Putamen (tissue), 1 donor: ENCODE data around the gene ZBTB44.
"Not testable (repeated sequence)": the region's sequence is repeated elsewhere in the genome, so short reads cannot be mapped to it uniquely, and the experiment has no call there.

ENCODE experiments used
- DNase-seq: peaks from one replicate; pipeline ENCODE4 v3.0.0-alpha.2; 2016; ENCODE audit warnings: low spot score

ZBTB44 gene

DNA sequence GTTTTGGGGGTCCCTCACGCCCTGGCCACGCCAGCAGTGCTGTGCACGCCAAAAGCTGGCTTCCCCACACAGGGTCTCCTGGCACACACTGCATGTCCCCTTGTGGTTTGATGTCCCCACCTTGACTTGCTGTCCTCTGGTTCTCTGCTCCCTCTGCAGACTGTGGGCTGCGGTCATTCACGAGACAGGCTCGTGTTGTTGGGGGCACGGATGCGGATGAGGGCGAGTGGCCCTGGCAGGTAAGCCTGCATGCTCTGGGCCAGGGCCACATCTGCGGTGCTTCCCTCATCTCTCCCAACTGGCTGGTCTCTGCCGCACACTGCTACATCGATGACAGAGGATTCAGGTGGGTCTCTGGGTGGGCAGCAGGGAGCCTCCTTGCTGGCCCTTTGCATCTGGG, 114.9 kb downstream of the ZBTB44 start:
- DNase-seq: no peak

- no peak for DNase-seq
Observed at GRCh38 chr11:130198964-130199363, 115.8 kb downstream of the ZBTB44 start.

DNA sequence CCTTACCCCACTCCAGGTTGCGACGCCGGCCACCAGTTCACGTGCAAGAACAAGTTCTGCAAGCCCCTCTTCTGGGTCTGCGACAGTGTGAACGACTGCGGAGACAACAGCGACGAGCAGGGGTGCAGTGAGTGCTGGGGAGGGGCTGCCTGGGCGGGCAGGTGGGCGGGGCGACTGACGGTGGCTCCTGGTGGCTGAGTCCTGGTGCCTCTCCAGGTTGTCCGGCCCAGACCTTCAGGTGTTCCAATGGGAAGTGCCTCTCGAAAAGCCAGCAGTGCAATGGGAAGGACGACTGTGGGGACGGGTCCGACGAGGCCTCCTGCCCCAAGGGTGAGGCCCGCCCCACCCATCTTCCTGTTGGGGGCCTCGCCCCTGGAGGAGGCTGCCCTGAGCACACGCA, 116.4 kb downstream of the ZBTB44 start:
- DNase-seq: no peak

GRCh38 chr11:130197386-130198035, 117.2 kb downstream of the ZBTB44 start:
- no peak for DNase-seq

DNA sequence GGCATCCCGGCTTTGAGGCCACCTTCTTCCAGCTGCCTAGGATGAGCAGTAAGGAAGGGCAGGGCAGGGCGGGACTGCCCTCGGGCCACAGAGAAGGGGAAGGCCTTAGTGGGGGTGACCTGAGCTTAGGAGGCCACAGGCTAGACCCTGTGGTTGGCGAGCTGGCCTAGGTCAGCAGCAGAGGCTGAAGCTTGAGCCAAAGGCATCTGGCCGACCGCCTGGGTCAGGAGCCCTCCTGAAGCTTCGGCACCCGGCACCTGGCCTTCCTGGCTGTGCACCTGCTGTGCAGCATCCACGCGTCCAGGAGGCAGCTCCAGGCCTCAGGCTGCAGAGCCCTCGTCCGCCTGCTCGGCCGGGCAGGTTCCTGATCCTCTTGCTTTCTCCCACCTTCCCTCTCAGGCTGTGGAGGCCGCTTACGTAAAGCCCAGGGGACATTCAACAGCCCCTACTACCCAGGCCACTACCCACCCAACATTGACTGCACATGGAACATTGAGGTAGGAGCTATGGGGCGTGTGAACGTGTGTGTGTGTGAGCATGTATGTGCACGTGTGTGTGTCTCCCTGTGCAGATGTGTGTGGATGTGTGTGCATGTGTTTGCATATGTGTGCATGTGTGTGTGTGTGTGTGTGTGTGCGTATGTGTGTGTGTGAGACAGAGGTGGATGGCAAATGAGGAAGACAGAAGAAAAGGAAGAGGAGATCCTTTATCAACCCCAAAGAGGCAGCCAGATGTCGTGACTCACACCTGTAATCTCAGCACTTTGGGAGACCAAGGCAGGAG, 120.3 kb downstream of the ZBTB44 start:
- DNase-seq: no peak

DNA sequence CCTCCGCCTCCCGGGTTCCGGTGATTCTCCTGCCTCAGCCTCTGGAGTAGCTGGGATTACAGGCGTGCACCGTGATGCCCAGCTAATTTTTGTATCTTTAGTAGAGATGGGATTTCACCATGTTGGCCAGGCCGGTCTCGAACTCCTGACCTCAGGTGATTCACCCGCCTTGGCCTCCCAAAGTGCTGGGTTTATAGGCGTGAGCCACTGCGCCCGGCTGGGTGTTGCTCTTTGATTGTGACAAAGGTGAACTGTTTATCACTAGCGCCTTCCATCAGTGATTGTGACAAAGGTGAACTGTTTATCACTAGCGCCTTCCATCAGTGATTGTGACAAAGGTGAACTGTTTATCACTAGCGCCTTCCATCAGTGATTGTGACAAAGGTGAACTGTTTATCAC, 121.2 kb downstream of the ZBTB44 start:
- DNase-seq: not testable (repeated sequence)

DNA sequence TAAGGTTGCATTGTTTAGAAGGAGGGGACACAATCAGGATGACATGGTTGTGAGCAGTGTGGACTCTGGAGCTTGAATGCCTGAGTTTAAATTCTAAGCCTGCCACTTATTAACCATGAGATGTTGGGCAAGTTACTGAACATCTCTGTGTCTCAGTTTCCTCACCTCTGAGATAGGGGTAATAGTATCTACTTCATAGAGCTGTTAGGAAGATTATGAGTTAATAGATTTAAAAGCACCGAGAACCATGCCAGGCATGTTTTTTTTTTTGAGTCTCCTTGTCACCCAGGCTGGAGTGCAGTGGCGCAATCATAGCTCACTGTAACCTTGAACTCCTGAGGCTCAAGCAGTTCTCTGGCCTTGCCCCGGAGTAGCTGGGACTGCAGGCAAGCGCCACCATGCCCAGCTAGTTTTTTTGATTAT, 121.9 kb downstream of the ZBTB44 start:
- DNase-seq: no peak

GRCh38 chr11:130191896-130192295, 122.8 kb downstream of the ZBTB44 start:
- DNase-seq: no peak

DNA sequence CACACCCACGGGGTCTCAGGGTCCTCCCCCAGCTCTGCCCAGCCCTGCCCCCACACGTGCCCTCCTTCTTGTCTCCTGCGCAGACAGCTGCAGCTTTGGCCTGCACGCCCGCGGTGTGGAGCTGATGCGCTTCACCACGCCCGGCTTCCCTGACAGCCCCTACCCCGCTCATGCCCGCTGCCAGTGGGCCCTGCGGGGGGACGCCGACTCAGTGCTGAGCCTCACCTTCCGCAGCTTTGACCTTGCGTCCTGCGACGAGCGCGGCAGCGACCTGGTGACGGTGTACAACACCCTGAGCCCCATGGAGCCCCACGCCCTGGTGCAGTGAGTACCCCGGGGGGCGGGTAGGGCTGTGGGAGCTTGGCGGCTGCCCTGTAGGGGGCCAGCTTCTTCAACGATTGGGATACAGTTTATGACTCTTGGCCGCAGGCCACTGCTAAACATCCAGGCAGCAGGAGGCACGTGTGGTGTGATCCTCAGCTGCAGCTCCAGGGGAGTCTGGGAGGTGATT, 124.3 kb downstream of the ZBTB44 start:
- no peak for DNase-seq

- DNase-seq: no peak
Observed at GRCh38 chr11:130189492-130190210, 125.1 kb downstream of the ZBTB44 start.

DNA sequence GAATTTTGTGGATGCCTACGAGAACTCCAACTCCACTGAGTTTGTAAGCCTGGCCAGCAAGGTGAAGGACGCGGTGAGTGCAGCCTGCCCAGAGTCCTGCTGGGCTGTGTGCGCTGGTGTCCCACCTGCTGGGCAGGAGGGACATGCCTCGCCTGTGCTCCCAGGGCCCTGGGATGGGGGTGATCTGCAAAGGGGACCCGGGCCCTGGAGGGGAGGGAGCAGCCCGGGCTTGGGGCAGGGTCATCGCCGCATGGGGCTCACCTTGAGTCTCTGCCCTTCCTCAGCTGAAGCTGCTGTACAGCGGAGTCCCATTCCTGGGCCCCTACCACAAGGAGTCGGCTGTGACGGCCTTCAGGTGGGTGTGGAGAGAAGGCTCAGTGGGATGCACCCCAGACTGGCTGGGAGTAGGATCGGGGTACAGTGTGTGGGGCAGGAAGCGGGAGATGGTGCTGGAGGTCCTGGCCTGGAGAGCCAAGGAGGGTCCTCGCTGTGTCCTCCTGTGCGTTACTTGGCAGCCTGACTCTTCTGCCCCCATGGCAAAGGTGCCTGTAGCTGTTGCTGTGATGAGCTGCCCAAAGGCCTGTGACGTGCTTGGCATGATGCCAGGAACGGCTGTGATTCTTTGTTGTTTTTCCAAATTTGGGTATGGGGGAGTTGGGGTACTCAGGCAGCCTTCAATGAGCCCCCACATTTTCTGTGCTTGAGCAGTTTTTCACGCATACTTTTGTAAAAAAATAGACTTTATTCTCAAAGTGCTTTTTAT, 126.0 kb downstream of the ZBTB44 start:
- no peak for DNase-seq

GRCh38 chr11:130188047-130188446, 126.7 kb downstream of the ZBTB44 start:
- DNase-seq: no peak

DNA sequence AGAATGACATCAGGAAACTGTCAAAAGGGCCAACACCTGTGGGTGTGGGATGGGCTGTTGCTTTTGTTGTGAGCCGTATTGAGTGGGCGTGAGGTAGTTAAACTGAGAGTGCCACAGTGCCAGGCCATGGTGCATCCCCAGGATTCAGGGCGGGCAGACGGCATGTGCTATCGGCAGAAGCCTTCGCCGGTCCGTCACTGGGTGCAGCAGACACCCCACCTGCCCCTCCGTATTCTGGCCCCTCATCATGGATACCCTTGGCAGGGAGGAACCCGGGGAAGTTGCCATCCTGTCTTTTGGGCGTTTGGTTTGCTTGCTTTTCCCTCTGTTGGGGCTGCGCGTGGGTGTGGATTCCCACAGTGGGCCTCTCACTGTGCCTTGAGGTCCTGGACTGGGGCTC, 127.6 kb downstream of the ZBTB44 start:
- DNase-seq: no peak

DNA sequence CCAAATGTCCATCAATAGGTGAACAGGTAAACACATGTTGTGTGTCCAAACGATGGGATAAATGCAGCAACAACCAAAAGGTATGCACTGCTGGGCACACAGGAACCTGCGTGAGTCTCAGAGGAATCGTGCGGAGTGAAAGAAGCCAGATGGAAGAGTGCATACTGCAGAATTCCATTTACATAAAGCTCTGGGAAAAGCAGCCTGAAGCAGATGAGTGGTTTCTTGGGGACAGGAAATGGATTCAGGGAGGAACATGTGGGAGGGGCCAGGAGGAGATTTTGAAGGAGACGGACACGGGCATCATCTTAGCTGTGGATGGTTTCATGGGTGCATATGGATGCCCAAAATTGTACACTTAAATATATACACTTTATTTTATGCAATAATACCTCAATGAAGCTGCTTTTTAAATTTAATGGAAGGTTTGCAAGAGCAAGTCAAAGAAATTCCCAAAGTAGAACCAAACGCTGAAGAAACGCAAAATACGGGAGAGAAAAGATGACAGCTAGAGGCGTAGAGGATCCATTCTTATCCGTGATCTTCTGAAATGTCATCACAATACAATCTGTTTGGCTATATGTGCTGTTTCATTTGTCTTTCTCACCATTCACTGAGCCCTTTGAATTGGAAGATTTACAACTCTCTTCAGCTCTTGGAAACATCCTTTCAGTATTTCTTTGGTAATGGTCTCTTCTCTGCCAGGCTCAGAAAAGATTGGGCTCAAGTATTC, 130.7 kb downstream of the ZBTB44 start:
- no peak for DNase-seq

- peak; percentile 13 for DNase-seq
Observed at GRCh38 chr11:130181295-130182272, 133.1 kb downstream of the ZBTB44 start.

GRCh38 chr11:130180896-130181294, 133.8 kb downstream of the ZBTB44 start:
- DNase-seq: no peak

- peak; percentile 30 for DNase-seq
Observed at GRCh38 chr11:130180491-130180890, 134.2 kb downstream of the ZBTB44 start.

- no peak for DNase-seq
Observed at GRCh38 chr11:130179396-130180306, 135.1 kb downstream of the ZBTB44 start.
